Effector CD4-positive, alpha-beta T cell (primary cell): ENCODE measurements around the gene MC3R.

Experiments used
- DNase-seq: peaks from one replicate; pipeline ENCODE4 v3.0.0-alpha.2; 2020

MC3R gene

GRCh38 chr20:56257604-56258003 lies 9.1 kb downstream of the MC3R start:
- no peak for DNase-seq

GRCh38 chr20:56259948-56260347 lies 11.4 kb downstream of the MC3R start:
- no peak for DNase-seq

GRCh38 chr20:56268536-56268935 lies 20.0 kb downstream of the MC3R start:
- DNase-seq: no peak

GRCh38 chr20:56271974-56272373 lies 23.4 kb downstream of the MC3R start:
- DNase-seq: no peak

- no peak for DNase-seq
Measured at GRCh38 chr20:56273491-56273890, 25.0 kb downstream of the MC3R start.

GRCh38 chr20:56274156-56274555 lies 25.6 kb downstream of the MC3R start:
- DNase-seq: no peak

- no peak for DNase-seq
Measured at GRCh38 chr20:56278196-56278595, 29.7 kb downstream of the MC3R start.

- DNase-seq: no peak
Measured at GRCh38 chr20:56285496-56285895, 37.0 kb downstream of the MC3R start.

- DNase-seq: no peak
Measured at GRCh38 chr20:56289652-56290051, 41.1 kb downstream of the MC3R start.

GRCh38 chr20:56299362-56299761 lies 50.8 kb downstream of the MC3R start:
- no peak for DNase-seq
